GM10266 (cell line): Measurements from ENCODE around the gene MYLK3.

Experiments used
- DNase-seq: peaks from one replicate; pipeline ENCODE4 v3.0.0; 2012; ENCODE audit errors: extremely low spot score
- TF ChIP-seq, protein P1 (sequence below): IDR thresholded peaks from 2 replicates; pipeline ENCODE4 v1.5.1; 2012; ENCODE audit warnings: mild to moderate bottlenecking, low read depth; ENCODE audit not compliant: control insufficient read depth, insufficient read depth; ENCODE audit errors: missing control alignments

The MYLK3 gene

DNA sequence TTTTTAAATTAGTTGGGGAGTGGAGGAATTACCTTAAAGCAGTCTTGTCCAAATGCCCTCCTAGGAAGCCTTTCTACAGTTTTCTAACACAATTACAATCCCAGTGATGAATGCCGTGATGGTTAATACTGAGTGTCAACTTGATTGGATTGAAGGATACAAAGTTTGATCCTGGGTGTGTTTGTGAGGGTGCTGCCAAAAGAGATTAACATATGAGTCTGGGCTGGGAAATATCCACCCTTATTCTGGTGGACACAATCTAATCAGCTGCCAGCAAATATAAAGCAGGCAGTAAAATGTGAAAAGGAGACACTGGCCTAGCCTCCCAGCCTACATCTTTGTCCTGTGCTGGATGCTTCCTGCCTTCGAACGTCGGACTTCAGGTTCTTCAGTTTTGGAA is 46.5 kb downstream of the MYLK3 start:
- DNase-seq = no peak
- TF ChIP-seq, protein P1, sequence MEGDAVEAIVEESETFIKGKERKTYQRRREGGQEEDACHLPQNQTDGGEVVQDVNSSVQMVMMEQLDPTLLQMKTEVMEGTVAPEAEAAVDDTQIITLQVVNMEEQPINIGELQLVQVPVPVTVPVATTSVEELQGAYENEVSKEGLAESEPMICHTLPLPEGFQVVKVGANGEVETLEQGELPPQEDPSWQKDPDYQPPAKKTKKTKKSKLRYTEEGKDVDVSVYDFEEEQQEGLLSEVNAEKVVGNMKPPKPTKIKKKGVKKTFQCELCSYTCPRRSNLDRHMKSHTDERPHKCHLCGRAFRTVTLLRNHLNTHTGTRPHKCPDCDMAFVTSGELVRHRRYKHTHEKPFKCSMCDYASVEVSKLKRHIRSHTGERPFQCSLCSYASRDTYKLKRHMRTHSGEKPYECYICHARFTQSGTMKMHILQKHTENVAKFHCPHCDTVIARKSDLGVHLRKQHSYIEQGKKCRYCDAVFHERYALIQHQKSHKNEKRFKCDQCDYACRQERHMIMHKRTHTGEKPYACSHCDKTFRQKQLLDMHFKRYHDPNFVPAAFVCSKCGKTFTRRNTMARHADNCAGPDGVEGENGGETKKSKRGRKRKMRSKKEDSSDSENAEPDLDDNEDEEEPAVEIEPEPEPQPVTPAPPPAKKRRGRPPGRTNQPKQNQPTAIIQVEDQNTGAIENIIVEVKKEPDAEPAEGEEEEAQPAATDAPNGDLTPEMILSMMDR = no peak

DNA sequence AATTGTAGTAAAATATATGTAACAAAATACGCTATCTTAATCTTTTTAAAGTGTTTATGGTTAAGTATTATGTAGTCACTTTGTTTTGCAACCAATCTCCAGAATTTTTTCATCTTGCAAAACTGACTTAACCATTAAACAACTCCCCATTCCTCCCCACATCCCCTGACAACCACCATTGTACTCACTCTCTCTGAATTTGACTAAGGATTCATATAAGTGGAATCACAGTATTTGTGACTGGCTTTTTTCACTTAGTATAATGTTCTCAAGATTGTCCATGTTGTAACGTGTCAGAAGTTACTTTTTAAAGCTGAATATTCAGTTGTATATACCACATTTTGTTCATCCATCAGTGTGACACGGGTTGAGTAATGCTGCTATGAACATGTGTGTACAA is 48.1 kb downstream of the MYLK3 start:
- no peak for DNase-seq
- TF ChIP-seq, protein P1 = no peak

DNA sequence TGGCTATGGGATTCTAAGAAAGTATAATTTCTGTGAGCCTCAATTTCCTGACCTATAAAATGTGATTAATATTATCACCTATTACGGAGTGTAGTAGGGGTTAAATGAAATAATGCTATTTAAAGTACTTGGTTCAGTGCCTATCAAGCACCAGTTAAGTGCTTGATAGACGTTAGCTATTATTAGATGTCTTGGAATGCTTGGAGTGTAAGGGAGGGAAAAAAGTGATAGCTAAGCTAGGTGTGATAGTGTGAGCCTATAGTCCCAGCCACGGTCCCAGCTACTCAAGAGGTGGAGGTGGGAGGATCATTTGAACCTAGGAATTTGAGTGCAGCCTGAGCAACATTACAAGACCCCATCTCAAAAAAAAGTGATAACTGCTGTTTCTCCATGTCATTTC is 51.2 kb downstream of the MYLK3 start:
- DNase-seq = no peak
- TF ChIP-seq, protein P1 = no peak

DNA sequence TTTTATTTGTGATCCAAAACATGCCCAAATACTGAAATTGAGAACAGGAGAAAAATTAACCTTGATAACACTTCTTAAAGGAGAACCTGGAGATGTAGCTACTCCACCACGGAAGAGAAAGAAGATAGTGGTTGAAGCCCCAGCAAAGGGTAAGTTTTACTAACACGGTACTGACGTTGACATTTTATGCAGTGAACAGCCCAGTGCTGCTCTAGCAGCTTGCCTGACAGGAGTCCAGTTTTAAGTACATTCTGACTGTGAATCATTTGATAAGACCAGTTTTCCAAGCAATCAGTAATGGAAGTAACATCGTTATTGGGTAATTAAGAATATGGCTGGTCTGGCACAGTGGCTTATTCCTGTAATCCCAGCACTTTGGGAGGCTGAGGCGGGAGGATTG is 52.2 kb downstream of the MYLK3 start:
- DNase-seq = no peak
- TF ChIP-seq, protein P1 = no peak

DNA sequence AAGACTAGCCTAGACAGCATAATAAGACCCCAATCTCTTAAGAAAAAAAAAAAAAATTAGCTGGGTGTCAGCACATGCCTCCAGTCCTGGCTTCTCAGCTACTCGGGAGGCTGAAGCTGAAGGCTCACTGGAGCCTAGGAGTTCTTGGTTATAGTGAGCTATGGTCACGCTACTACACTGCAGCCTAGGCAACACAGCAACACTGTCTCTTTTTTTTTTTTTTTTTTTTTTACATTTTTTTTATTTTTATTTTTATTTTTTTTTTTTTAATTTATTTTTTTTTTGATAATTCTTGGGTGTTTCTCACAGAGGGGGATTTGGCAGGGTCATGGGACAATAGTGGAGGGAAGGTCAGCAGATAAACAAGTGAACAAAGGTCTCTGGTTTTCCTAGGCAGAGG is 54.5 kb downstream of the MYLK3 start:
- no peak for DNase-seq

DNA sequence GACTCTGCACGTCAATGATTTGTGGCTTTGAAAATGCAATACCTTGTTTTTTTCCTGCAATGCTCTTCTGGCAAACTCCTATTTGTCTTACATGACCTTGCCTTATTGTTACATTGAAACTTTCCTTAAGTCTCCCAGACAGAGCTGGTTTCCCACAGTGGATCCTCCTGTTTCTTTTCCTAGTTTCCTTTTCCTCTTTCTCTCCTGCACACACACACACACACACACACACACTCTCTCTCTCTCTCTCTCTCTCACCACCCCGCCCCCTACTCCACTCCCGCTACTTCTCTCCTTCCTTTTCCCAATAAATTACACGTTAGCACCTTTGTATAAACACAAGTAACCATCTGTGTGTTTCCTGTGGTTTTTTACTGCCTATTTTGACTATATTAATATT is 56.4 kb downstream of the MYLK3 start:
- TF ChIP-seq, protein P1 = no peak
- DNase-seq = no peak

More for the DNA sequence above, 54.5 kb downstream of the MYLK3 start:
- TF ChIP-seq, protein P1 = no peak

DNA sequence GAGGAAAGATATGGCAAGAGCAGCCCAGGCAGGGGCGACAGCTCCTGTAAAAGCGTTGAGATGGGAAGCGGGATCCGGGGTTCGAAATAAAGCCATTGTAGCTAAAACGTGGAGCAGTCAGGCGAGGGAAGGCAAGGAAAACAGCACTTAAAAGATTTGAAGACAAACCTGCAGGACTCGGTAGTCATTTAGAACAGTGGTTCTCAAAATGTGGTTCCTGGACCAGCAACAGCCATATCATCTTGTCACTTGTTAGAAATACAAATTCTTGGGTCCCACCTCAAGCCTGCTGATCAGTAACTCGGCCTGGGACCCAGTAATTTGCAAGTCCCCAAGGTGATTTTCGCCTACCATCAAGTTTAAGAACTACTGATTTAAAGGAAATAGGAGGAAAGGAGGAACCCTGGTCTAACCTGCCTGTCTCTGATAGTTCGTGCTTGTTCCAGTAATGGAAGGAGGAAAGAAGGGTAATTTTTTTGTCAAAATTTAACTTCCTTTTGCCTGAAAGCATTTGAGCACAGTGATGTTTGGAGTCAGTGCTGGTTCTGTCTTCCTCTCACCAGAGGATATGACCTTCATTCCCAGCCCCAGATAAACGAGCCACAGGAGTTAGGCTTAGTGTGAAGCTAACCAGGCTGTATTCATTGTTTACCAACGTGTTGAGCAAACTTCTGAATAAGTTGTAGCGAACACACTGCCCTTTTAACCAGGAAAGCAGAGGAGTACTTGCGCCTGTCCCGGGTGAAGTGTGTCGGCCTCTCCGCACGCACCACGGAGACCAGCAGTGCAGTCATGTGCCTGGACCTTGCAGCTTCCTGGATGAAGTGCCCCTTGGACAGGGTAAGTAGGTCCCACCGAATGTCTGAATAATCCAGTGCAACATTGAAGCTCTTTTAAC is 57.6 kb downstream of the MYLK3 start:
- TF ChIP-seq, protein P1 = no peak
- no peak for DNase-seq
